HG02884 (cell line): ENCODE results near the gene PTK7.
"Not testable (repeated sequence)": the region's sequence is repeated elsewhere in the genome, so short reads cannot be mapped to it uniquely, and the experiment has no call there.

Experiments
- ATAC-seq: cut with Tn5 transposase; IDR thresholded peaks from one replicate; pipeline ENCODE4 v1.9.1; 2021; ENCODE audit warnings: mild to moderate bottlenecking, moderate library complexity; ENCODE audit not compliant: unreplicated experiment

Gene PTK7

DNA sequence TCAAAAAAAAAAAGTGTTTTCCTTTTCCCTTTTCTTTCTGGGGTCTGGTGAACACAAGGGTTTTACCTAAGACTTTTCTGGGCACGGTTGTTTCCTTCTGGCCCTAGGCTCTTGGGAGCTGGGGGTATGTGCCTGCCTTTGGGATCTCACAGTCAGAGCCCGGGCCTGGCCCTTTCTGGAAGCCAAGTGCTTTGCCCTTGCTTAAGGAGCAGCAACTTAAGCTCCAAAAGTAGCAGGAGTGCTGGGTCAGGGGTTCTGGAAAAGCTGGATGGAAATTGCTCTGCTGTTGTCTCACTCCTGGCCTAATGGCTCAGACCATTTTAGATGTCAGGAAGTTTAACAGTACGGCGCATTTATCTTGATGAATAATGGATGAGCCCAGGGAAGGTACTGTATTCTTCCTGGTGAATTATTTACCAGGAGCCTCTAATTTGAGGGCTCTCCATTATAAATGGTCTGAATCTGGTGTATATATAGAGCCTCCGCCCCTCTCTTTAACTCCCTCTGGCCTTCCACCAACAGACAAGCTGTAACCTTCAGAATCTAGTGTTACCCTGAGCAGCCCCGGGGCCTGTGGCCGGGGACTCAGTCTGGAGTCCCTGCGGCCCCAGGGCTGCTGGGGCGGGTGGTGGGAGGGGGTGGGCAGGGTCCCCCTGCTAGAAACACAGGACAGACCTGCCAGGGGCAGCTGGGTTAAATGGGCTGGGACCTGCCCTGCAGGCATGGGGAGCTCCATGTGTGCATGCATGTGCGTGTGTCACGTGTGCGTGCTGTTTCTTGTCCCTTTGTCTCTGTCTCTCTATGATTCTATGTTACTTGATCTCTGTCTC is 37.5 kb downstream of the PTK7 start:
- no peak for ATAC-seq

DNA sequence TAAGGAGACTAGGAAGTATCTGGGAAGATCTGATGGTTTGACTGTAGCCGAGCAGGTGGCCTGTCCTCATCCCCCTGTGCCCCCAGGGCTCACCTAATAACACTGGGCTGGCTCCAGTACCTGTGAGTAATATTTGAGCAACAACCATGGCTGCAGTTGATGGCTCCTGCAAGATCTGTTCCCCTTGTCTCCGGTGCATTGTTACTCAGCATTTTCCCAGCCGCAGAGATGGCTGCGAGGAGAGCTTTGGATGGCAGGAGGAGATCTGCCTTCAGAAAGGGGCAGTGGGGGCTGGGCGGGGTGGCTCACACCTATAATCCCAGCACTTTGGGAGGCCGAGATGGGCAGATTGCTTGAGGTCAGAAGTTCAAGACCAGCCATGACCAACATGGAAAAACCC is 39.3 kb downstream of the PTK7 start:
- no peak for ATAC-seq

DNA sequence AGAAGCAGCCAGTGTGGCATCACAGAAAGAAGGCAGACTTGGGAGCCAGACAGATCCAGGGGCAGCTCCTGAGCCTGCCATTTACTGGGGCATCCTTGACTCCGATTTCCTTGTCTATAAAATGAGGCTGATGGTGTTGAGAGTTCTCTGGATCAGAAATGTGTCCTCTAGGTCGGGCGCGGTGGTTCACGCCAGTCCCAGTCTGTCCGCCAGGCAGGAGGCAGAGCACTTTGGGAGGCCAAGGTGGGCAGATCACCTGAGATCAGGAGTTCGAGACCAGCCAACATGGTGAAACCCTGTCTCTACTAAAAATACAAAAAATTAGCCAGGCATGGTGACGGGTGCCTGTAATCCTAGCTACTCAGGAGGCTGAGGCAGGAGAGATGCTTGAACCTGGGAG is 41.4 kb downstream of the PTK7 start:
- ATAC-seq: not testable (repeated sequence)

DNA sequence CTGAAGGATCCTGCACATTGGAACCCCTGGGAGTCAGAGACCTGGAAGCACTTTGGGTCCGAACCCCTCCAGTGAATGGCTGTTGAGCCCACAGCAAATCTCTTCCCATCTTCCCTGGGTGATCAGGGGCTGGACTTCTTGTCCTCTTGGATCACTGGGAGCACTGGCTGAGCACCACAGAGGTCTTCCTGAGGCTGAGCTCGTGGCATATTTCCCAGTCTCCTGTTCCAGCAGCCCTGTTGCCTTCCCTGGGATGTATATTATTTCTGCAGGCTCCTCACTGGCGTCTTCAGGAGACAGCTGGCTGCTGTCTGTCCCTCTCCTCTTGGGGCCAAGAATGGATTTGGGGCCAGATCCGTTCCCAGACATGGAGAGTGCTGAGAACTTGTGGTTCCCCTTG is 43.4 kb downstream of the PTK7 start:
- no peak for ATAC-seq

DNA sequence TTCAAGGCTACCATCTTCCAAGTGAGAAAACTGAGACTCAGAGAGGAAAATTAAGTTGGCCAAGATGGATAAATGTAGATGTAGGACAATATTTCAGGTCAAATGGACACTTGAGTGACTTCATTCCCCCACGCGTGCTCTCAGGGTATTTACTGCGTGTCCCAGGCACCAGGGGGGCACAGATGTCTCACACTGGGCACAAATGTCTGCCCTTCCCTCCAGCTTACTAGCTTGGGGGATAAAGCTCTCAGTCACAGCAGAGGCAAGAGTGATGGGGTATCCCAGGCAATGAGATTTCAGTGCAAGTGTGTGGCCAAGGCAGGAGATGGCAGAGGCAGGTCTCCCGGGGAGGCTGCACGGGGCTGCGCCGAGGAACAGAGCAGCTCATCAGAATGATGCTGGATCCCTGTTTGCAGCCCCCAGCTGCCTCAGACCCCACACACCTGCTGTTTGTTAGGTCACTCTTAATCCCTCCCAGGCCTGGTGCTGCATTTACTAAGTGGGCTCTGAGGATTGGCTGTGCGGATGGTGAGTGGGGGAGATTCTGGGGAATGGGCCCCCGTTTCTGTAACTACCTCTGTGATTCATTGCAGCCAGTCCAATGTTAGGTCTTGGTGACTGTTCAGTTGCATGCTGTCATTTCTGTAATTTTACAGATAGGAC is 44.1 kb downstream of the PTK7 start:
- no peak for ATAC-seq

DNA sequence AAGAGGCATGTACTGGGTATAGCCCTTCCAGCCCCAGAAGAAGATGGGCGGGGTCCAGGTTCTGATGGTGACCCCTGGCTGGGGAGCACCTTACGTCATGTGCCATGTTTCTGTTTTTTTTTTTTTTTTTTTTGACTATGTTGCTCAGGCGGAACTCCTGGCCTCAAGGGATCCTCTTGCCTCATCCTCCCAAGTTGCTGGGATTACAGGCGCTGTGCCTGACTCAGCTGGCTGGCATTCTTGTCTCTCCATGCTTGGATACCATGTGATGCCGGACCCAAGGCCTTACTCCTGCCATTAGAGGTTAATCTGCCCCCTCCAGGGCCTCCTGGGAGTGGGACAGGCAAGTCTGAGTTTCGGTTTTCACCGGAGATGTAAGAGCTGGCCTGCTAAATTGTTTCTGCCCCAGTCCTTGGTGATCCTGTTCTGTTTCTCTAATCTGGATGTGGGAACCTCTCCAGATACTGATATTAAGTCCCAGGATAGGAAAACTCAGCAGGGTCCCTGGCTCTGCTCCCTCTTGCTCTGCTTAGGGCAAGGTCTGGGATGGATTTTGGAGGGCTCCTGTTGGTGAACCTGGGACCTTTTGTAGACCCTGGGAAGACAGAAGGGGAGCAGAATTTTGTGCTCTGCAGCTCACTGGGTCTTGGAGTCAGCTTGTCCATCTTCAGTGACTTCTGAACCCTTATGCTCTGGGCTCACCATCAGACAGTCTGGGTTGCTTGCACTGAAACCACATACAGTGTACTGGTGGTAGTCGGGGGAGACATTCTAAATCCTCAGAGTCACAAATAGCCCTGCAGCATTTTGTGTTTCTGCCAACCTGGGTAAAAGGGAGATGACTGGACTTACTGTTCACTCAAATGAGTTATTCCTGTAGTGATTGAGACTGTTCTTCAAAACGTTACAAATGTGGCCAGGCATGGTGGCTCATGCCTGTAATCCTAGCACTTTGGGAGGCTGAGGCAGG is 45.1 kb downstream of the PTK7 start:
- no peak for ATAC-seq

DNA sequence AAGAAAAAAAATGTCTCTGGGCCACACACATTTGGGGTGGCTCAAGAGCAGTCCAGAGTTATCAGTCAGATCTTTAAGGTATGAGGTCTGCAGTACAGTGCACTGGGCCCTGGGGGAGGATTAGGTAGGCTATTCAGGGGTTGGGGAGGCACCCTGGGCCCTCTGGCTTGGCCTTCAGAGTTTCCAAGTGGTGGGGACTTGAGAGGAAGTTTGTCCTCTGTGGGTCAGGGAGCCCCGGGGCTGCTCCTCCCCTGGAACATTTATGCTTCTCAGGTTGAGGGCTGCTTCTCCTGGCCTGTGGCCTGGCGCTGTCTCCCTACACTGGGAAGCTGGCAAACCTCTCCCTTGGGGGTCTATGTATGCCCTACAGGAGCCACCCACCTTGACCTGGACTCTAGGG is 46.0 kb downstream of the PTK7 start:
- no peak for ATAC-seq

DNA sequence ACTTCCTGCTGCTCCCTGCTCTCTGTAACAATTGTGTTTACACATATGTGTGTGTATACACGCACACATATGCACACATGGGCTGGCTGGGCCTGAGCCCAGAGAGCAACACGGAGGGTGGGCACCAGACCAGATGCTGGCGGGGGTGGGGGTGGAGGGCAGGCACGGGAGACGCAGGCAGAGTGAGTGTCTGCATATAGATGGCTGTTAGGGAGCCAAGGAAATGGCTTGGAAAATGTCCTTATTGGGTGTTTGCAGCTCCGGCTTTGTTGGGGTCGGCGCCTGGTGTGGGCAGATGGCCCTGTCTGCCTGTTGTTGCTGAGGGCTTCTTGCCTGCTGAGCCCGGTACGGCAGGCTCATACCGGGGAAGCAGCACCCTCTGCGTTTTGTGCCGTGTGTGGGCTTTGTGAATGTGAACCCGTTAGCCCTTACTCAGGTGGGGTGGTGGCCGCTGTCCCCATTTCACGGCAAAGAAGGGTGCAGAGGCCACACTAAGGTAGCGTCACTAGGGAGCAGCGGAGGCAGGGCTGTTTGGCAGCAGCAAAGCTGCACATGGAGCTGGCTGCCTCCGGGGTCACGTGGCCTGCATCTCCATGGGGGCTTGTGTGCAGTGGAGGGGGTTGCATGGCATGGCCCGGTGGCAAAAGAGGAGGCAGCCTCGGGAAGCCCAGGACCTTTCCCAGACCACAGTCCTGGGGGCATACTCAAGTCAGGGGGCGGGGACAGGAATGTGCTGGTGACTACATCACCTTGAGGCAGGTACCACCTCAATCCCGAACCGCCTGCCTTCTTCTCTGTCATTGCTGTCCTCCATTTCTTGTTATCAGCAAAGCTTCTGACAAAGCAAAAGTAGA is 47.6 kb downstream of the PTK7 start:
- ATAC-seq: no peak

DNA sequence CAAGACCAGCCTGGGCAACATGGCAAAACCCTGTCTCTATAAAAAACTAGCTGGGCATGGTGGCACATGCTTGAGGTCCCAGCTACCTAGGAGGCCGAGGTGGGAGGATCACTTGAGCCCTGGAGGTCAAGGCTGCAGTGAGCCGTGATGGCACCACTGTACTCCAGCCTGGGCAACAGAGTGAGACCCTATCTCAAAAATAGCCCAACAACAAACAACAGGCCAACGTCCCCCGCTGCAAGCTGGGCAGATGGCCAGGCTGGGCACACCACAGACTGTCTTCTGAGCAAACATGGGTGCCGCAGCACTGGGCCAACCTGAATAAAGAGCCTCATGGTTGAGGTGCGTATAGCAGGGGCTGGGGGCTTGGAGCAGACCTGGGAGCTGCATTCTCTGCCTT is 48.4 kb downstream of the PTK7 start:
- ATAC-seq: no peak

DNA sequence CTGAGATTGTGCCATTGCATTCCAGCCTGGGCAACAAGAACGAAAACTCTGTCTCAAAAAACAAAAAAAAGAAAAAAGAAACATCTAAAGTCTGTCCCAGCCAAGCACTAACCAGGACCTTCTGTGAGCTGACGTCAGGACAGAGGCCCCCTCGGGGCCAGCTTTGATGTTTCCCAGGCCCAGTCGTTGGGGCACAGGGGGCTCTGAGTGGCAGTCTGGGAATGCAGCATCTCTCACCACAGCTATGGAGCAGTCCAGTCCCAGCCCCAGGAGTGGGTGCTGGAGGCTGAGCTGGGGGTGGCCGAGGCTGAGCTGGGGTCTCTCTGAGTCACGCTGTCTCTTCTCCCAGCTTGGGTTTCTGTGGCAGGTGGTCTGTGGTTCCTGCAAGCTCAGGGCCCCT is 49.0 kb downstream of the PTK7 start:
- no peak for ATAC-seq

DNA sequence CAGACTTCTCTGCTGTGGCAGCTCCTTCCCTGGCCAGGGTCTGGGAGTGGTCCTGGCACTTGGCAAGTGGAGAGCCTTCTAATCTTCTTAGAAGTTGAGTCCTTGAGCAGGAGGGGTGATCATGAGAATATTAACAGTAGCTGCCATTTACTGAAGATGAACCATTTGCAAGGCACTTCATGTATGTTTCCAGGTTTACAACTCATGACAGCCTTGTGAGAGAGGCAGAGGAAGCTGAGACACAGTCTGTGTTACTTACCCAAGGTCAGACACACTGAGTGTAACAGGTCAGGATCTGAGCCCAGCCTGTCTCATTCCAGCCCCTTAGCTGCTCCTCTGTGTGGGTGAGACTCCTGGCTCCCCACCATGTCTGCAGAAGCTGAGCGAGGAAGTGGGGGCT is 49.4 kb downstream of the PTK7 start:
- ATAC-seq: no peak

DNA sequence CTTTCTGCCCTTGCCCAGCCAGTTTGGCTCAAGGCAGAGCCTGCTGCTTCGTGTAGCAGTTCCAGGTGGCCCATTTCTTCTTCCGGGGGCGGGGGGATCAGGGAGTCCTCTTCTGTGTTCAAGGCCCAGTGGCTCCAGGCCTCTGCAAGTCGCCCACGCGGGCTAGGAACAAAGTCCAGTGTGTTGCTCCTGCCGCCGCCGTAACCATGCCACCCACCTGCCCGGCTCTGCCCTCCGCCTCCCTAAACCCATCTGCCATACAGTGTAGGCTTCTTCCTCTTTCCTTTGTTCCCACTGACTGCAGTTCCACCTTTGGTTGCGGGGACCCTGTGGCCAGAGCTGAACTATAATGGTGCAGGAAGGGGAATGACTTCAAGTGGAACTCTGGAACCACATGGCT is 51.1 kb downstream of the PTK7 start:
- ATAC-seq: no peak

DNA sequence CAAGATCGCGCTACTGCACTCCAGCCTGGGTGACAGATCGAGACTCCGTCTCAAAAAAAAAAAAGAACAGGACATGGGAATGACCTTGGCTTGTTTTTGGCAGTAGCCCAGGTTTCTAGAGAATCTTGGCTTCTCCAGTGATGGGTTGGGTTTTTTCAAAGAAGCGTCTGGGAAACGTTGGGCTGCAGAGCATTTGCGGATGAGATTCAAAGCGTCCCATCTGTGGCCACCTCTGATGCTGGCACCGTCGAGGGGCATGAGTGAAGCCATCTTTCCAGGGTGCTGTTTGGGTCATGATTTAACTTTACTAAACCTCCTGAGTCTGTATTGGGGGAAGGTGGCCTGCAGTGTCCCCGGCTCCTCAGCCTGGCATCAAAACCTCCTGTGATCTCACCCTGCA is 51.8 kb downstream of the PTK7 start:
- ATAC-seq: no peak

DNA sequence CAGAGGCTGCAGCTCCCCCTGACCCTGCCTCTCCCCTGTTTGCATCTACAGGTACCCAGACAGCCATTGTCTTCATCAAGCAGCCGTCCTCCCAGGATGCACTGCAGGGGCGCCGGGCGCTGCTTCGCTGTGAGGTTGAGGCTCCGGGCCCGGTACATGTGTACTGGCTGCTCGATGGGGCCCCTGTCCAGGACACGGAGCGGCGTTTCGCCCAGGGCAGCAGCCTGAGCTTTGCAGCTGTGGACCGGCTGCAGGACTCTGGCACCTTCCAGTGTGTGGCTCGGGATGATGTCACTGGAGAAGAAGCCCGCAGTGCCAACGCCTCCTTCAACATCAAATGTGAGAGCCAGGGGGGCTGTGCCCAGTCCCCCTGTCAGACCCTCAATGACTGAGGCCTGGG is 52.8 kb downstream of the PTK7 start:
- ATAC-seq: no peak

DNA sequence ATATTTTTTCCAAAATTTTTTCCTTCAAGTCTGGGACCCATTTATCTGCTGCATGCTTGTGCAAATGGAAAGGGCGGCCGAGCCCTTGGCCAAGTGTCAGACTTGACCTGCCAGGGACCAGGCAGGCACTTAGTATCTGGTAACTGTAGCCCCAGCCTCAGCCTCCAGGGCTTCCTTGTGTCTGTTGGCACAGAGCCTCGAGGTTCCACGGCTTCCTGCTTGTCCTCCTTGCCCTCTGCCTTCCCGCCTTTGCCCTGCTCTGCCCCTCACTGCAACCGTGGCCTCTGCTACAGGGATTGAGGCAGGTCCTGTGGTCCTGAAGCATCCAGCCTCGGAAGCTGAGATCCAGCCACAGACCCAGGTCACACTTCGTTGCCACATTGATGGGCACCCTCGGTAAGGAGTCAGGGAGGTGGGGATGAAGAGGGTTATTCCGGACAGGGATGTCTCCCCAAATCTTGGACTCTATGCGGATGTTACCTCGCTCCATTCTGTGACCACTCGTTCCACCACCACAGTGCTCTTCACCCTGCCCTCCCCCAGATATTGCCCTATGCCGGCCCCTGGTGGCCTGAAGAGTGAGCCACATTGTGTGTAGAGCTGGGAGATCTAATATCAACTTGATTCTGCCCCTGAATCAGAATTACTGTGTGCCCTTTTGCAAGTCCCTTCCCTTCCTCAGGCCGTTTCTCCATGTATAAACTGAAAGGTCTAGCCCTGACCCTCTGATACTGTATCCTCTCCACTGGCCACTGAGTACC is 53.5 kb downstream of the PTK7 start:
- no peak for ATAC-seq

DNA sequence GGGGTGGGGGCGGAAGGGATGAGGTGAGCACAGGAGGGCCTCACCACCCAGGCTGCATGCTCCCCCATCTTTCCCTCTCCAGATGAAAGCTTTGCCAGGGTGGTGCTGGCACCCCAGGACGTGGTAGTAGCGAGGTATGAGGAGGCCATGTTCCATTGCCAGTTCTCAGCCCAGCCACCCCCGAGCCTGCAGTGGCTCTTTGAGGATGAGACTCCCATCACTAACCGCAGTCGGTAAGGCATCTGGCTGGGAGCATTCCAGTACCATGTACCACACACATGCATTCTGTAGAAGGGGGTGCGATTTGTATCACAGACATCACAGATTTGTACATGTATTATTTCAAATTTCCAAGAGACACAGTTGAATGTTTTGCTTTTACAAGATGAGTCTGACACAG is 54.3 kb downstream of the PTK7 start:
- no peak for ATAC-seq

DNA sequence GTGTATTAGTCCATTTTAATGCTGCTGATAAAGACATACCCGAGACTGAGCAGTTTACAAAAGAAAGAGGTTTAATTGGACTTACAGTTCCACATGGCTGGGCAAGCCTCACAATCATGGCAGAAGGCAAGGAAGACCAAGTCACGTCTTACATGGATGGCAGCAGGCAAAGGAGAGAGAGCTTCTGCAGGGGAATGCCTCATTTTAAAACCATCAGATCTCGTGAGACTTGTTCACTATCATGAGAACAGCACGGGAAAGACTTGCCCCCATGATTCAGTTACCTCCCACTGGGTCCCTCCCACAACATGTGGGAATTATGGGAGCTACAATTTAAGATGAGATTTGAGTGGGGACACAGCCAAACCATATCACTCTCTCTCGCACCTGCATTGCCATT is 55.3 kb downstream of the PTK7 start:
- ATAC-seq: not testable (repeated sequence)

DNA sequence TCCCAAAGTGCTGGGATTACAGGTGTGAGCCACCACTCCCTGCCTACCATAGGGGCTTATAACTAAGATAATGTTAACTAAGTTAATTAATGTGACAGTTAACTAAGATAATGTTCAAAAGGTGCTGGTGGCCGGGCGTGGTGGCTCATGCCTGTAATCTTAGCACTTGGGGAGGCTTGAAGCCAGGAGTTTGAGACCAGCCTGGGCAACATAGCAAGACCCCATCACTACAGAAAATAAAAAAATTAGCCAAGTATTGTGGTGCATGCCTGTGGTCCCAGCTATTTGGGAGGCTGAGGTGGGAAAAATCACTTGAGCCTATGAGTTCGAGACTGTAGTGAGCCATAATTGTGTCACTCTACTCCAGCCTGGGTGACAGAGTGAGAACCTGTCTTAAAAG is 62.2 kb downstream of the PTK7 start:
- ATAC-seq: no peak

DNA sequence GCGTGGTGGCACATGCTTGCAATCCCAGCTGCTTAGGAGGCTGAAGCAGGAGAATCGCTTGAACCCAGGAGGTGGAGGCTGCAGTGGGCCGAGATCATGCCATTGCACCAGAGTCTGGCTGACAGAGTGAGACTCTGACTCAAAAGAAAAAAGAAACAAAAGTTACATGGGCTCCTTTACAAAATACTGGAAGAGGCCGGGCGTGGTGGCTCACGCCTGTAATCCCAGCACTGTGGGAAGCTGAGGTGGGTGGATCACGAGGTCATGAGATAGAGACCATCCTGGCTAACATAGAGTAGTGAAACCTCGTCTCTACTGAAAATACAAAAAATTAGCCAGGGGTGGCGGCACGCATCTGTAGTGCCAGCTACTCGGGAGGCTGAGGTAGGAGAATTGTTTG is 63.9 kb downstream of the PTK7 start:
- ATAC-seq: not testable (repeated sequence)

DNA sequence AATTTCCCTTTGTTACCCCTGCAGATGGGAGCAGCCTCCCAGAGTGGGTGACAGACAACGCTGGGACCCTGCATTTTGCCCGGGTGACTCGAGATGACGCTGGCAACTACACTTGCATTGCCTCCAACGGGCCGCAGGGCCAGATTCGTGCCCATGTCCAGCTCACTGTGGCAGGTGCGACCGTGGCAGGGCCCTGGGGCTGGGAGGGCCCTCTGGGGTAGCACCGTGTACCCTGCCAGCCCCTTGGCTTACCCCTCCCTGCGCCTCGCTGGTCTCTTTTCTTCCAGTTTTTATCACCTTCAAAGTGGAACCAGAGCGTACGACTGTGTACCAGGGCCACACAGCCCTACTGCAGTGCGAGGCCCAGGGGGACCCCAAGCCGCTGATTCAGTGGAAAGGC is 65.5 kb downstream of the PTK7 start:
- no peak for ATAC-seq
